NCI-H524 treated with DMSO at 0.1 percent for 48 hours (cell line): ENCODE data around the gene CENPT.

ENCODE experiments used
- DNase-seq: peaks from one replicate; lab custom pipeline; 2025; lab: John Stamatoyannopoulos, UW

The CENPT gene

DNA sequence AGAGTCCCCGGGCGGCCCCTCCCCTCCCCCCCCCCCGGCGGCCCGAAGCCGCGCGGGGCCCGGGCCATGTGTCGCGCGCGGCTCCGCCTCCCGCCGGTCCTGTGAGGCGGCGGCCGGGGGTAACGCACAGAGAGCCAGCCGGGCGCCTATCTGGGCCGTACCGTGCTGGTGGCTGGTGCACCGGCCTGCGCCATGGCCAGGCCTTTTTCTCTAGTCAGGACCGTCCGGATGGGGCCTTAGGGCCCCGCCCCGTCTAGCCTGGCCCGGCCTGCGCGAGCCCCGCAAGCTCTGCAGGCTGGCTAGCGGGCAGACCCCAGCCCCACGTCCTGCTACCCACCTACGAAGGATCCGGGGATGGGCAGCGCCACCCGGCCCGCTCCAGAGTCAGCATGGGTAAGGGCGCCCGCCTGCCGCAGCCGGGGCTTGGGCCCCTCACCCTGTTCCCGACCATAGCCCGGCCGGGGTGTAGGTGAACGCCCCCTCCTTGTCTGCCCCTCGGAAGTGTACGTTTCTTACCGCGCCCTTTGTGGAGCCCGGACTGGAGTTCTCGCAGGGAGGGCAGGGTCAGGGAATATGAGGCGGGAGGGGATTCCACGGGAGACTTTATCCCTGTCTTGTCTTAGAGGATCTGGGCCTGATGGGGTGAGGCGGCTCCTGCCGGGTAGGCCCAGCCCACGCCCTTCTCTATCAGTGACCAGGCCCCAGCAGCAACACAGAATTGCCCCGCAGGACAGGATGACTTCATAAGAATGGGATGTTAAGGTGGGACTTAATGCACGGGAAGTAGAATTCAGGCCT is at the start of gene CENPT:
CENPT (minus strand) TSS at position 630 of the 798 bp plus-strand sequence. CDS start 13,834 bp downstream, outside the sequence.
- no peak for DNase-seq

GRCh38 chr16:67897231-67897630 is 49.7 kb upstream of the CENPT start:
- no peak for DNase-seq

DNA sequence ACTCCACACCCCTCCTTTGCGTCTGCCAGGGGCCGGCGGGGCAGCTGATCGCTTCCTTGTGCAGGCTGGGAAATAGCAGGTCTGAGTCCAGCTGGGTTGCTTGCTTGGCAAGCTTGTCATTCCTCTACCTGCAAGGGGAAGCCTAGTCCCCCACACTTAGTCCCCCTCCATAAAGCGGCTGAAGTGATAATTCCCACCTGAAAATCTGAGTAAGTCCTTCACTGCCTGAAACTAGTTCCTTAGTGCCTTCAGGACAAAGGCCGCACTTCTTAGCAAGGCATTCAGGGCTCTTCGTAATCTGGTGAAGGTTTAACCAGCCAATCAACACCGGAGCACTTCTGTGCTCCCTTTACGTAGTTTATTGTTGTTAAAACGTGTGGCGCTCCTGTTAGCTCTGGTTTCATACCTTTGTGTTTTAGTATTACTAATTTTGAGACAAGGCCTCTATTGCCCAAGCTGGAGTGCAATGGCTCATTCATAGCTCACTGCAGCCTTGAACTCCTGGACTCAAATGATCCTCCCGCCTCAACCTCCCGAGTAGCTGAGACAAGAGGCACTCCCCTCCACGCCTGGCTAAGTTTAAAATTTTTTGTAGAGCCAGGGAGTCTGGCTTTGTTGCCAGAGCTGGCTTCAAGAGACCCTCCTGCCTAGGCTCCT is 46.4 kb upstream of the CENPT start:
- no peak for DNase-seq

DNA sequence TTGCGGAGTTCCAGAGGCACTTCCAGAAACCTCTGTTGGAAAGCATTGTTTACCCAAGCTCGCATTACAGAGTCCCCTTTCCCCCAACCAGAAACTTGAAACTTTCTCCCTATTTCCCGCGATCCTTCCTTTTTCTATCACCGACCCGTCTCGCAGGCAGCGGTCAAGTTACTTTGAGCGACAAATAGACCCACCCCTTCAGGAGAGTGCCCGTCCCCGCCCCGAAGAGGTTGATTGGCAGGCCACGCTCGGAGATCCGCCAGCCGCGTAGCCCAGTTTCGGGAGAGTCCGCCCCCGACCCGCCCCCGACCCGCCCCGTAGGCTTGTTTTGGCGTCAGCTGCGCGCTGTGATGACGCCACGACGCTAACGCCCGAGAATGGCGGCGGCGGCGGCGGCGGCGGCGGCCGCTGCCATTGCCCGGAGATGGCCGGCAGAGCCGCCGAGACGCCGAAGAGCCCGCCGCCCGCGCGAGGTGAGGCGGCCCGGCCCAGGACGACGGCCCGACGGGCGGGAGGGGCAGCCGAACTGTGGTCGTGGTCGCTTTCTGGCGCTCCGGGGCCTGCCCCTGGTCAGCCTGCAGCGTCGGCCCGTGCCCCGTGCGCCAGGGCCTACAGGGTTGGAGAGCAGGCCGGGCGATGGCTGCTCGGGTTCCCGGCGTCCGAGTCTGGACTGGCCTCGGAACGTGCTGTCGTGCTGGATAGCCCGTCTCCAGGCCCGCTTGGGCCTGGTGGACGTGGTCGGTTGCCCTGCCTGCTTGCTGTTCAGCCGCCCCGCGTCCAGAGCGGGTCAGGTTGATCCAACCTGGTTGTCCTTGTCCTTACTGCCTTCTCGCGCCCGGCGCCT is 45.6 kb upstream of the CENPT start, which contains the start of gene PSKH1:
PSKH1 (plus strand) TSS at position 356 of the 844 bp plus-strand sequence. CDS start 15,496 bp downstream, outside the sequence.
- DNase-seq: peak; percentile 85

DNA sequence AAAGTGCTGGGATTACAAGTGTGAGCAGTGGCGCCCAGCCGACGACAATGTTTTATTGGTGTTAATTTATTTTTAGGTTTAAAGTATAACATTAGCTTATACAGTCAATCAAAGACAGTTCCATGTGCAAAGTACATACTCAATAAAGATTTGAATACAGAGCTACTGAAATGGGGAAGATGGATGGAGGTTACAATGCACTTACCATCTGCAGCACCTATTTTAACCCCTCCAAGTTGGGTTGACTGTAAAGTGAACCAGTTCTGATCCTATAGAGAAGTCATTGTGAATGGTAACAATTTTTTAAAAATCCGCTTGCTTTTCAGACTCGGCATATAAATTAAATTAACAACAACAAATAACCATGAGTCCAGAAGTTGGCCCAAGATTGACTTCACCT is 44.9 kb upstream of the CENPT start:
- no peak for DNase-seq

GRCh38 chr16:67888331-67888730 is 40.8 kb upstream of the CENPT start:
- no peak for DNase-seq

GRCh38 chr16:67886387-67886786 is 38.9 kb upstream of the CENPT start:
- no peak for DNase-seq

DNA sequence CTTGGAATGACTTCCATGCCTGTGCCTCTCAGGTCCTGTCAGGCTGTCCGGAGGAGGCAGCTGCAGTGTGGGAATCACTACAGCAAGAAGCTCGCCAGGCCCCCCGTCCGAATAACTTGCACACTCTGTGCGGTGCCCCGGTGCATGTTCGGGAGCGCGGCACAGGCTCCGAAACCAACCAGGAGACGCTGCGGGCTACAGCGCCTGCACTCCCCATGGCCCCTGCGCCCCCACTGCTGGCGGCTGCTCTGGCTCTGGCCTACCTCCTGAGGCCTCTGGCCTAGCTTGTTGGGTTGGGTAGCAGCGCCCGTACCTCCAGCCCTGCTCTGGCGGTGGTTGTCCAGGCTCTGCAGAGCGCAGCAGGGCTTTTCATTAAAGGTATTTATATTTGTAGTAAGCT is 38.5 kb upstream of the CENPT start:
- DNase-seq: no peak

DNA sequence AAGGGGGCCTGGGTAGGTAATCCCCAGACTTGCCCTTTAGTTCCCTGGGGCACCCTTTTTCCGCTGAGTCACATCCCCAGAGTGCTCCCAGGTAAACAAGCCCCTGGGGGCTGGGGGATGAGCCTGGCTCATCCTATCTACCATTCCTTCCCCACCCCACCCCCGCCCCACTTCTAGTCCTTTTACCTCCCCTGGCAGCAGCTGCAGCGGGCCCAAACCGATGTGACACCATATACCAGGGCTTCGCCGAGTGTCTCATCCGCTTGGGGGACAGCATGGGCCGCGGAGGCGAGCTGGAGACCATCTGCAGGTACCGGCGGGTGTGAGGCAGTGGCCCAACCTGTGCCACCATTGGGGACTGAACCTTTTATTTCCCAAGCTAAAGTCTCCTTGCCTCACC is 38.1 kb upstream of the CENPT start:
- no peak for DNase-seq

GRCh38 chr16:67884684-67885083 is 37.2 kb upstream of the CENPT start, which contains the start of gene NRN1L:
NRN1L (plus strand) TSS chr16:67884885; CDS start chr16:67884904, 19 bp downstream.
- DNase-seq: no peak

DNA sequence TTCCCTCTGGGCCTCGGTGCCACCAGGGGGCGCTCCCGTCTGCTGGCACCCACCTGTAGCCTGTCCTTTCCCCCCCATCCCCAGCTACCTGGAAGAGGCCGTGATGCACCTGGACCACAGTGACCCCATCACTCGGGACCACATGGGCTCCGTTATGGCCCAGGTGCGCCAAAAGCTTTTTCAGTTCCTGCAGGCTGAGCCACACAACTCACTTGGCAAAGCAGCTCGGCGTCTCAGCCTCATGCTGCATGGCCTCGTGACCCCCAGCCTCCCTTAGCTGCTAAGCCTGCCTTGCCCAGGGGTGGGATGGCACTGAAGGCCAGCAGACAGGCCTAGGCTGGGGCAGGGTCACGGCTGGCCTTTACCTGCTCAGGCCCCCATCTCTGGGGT is 36.4 kb upstream of the CENPT start:
- no peak for DNase-seq

DNA sequence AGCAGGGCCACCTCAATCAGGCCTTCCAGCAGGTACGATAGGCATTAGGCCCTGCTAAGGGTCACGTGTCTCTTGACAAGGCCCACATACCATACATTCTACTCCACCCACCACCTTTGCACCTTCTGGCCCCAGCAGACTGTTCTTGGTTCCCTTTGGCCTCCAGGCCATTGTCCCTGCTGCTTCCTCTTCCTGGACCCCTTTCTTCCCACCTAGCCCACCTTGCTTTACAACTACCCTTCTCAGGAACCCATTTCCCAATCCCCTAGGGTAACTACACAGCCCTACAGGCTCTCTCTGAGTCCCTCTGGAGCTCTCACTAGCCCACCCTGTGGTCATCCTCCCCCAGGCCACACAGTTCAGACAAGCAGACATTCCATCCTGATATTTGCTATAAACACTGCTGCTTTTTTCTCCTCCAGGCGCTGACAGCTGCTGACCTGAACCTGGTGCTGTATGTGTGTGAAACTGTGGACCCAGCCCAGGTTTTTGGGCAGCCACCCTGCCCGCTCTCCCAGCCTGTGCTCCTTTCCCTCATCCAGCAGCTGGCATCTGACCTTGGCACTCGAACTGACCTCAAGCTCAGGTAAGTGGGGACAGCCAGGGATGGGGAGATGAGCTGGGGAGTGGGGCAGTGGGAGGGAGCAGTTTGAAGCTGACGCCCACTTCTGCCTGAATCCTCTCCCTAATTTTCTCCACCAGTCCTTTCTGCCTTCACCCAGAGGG is 35.8 kb upstream of the CENPT start:
- no peak for DNase-seq

GRCh38 chr16:67882374-67883145 is 35.1 kb upstream of the CENPT start:
- no peak for DNase-seq

- DNase-seq: no peak
Observed at GRCh38 chr16:67881621-67882161, 34.2 kb upstream of the CENPT start.

- DNase-seq: no peak
Observed at GRCh38 chr16:67880584-67880983, 33.1 kb upstream of the CENPT start.

DNA sequence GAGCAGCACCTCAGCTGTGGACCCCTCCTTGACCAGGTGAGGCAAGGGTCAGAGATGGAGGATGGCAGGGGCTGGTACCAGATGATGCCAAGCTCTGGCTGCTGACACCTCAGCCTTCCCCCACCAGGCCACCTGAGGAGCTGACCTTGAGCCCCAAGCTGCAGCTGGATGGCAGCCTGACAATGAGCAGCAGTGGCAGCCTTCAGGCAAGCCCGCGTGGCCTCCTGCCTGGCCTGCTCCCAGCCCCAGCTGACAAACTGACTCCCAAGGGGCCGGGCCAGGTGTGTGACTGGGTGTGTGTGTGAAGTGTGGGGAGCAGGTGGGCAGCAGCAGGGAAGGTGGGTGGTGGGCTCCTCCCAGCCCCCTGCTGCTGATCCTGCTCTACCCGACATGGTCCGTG is 32.4 kb upstream of the CENPT start:
- no peak for DNase-seq

DNA sequence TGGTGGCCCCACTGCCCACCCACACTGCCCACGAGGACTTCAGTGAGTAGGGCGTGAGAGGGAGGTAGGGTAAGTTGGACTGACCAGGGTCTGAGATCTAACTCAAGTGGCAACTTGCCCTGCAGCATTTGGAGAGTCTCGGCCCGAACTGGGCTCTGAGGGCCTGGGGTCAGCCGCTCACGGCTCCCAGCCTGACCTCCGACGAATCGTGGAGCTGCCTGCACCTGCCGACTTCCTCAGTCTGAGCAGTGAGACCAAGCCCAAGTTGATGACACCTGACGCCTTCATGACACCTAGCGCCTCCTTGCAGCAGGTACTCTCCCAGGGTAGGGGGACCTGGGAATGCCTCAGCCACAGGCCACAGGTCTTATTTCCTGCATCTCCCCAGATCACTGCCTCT is 32.0 kb upstream of the CENPT start:
- no peak for DNase-seq

- no peak for DNase-seq
Observed at GRCh38 chr16:67878846-67879245, 31.4 kb upstream of the CENPT start.

DNA sequence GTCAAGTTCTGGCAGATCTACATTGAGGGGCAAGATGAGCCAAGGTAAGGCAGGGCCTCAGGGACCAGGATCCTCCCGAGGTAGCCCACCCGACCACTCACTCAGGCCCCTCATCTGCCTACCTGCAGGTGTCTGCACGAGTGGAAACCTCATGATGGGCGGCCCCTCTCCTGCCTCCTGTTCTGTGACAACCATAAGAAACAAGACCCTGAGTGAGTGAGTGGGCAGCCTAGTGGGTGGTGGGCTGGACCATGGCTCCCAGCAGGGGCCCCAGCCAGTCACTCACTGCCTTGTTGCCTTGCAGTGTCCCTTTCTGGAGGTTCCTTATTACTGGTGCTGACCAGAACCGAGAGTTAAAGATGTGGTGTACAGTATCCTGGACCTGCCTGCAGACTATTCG is 30.7 kb upstream of the CENPT start:
- DNase-seq: no peak

DNA sequence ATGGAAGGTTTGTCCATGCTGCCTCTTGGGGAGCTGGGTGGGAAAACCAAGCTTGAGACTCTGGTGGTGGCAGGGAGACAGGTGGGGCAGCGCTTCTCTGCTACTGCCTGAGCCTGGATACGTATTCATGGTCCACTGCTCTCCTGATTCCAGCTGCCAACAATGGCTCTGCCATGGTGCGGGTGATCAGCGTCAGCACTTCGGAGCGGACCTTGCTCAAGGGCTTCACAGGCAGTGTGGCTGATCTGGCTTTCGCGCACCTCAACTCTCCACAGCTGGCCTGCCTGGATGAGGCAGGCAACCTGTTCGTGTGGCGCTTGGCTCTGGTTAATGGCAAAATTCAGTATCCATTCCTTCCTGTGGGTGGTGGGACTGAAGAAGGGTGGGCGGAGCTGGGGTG is 29.6 kb upstream of the CENPT start:
- no peak for DNase-seq

- DNase-seq: no peak
Observed at GRCh38 chr16:67874372-67874771, 26.9 kb upstream of the CENPT start.
